Stimulated activated naive CD8-positive, alpha-beta T cell treated with anti-CD3 and anti-CD28 coated beads, Interleukin-15, Interleukin-2, amounts not matched to agents 100 ng/mL and 50 ng/mL, for 24 hours (primary cell): ENCODE data around the gene NAGPA.
"Not testable (repeated sequence)": the region's sequence is repeated elsewhere in the genome, so short reads cannot be mapped to it uniquely, and the experiment has no call there.

Experiments
- H3K27ac Mint-ChIP-seq: one replicate; pipeline ENCODE4 v1.8.0; 2021; ENCODE audit warnings: mild to moderate bottlenecking, mixed read lengths
- H3K27me3 Mint-ChIP-seq: one replicate; pipeline ENCODE4 v1.8.0; 2021; ENCODE audit warnings: mixed read lengths
- H3K36me3 Mint-ChIP-seq: one replicate; pipeline ENCODE4 v1.8.0; 2021; ENCODE audit warnings: low read depth, mixed read lengths
- H3K4me1 Mint-ChIP-seq: one replicate; pipeline ENCODE4 v1.8.0; 2021; ENCODE audit warnings: low read depth, mixed read lengths
- H3K4me3 Mint-ChIP-seq: one replicate; pipeline ENCODE4 v1.8.0; 2021; ENCODE audit warnings: mild to moderate bottlenecking, mixed read lengths
- H3K9me3 Mint-ChIP-seq: one replicate; pipeline ENCODE4 v1.8.0; 2021; ENCODE audit warnings: mixed read lengths

Gene NAGPA, protein sequence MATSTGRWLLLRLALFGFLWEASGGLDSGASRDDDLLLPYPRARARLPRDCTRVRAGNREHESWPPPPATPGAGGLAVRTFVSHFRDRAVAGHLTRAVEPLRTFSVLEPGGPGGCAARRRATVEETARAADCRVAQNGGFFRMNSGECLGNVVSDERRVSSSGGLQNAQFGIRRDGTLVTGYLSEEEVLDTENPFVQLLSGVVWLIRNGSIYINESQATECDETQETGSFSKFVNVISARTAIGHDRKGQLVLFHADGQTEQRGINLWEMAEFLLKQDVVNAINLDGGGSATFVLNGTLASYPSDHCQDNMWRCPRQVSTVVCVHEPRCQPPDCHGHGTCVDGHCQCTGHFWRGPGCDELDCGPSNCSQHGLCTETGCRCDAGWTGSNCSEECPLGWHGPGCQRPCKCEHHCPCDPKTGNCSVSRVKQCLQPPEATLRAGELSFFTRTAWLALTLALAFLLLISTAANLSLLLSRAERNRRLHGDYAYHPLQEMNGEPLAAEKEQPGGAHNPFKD

DNA sequence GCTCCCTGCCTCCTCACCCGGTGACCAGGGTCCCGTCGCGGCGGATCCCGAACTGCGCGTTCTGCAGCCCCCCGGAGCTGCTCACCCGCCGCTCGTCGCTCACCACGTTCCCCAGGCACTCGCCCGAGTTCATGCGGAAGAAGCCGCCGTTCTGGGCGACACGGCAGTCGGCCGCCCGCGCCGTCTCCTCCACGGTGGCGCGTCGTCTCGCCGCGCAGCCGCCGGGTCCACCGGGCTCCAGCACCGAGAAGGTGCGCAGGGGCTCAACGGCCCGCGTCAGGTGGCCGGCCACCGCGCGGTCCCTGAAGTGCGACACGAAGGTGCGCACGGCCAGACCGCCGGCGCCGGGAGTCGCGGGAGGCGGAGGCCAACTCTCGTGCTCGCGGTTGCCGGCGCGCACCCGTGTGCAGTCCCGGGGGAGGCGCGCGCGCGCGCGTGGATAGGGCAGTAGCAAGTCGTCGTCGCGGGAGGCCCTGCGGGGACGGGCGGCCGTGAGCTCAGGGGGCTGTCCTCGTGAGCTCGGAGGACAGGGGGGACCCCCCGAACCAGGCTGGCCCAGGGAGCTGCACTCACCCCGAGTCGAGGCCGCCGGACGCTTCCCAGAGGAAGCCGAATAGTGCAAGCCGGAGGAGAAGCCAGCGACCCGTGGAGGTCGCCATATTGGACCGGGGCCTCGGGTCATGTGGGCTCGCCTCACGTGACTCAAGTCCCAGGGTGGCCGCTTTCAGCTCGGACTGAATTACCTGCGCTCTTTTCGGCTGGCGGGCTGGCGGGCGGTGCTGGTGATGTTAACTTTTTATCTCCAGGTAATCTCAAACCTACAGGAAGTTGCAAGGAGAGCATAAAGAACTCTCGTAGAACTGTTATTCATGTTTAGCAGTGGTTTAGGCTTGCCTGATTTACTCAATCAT is at the start of gene NAGPA:
TSS of gene NAGPA (minus strand) at position 680 of the 911 bp plus-strand sequence. CDS start at position 659, 21 bp downstream.
- Mint-ChIP-seq H3K27ac (peak within 1 kb of the TSS; percentile 92), H3K4me1 (peaks cover 16% of the 10 kb centered on the region), H3K9me3 (no peaks in the 10 kb centered on the region), H3K27me3 (no peaks in the 10 kb centered on the region), H3K4me3 (peak within 1 kb of the TSS; percentile 89), H3K36me3 (peaks cover 16% of the 10 kb centered on the region)

DNA sequence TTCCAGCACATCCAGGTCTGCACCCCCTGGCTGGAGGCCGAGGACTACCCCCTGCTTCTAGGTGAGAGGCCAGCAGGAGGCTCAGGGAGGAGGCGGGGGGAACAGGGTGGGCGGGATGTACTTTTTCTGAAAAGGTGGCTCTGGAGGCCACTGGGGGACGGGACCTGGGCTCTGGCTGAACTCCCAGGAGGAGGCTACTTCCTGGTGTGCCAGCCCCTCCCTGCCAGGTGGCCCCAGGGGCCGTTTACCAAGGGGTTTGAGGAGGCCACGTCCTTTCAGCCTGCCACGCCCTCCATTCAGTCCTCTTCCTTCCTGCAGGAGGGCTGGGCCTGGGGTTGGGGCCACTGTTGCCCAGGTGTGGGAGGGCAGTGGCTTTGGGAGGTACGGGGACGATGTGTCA is 47.3 kb upstream of the NAGPA start:
- not testable (repeated sequence) for H3K4me1 Mint-ChIP-seq, H3K27ac Mint-ChIP-seq, H3K9me3 Mint-ChIP-seq, H3K27me3 Mint-ChIP-seq, H3K4me3 Mint-ChIP-seq
- peaks cover 29% of the 10 kb centered on the region for H3K36me3 Mint-ChIP-seq

DNA sequence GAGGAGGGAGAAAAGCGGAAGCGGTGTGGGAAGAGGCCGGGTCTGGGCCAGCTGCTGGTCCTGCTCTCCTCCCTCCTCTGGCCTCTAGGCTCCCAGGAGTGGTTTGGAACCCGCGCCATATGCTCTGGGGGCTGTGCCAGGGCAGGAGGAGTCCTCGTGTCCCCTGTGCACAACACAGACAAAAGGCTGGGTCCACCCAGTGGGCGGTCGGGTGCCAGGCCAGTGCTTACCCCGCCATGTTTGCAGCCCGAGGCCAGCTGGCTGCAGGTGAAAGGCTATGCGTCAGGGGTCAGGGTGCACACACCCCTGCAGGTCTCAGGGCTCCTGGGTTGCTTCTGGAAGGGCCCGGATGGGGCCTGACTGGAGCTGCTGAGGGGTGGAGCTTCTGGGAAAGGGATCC is 46.7 kb upstream of the NAGPA start:
- H3K27ac Mint-ChIP-seq, H3K4me1 Mint-ChIP-seq: not testable (repeated sequence)

DNA sequence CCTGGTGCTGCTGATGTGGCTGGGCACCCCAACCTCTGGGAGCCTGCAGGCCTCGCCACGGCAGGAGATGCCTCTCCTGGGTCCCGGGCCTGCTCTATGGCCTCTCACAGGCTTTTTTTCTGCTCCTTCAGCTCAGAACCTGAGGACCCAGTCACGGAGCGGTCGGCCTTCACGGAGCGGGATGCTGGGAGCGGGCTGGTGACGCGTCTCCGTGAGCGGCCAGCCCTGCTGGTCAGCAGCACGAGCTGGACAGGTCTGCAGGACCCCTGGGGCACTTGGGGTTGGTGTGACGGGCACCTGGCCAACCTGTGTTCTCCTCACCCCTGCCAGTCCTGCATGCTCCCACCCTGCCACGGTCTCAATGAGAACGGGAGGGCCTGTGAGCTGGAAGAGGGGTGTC is 44.9 kb upstream of the NAGPA start:
- Mint-ChIP-seq H3K27ac (no peak overlapping the region), H3K36me3 (peaks cover 28% of the 10 kb centered on the region), H3K27me3 (no peaks in the 10 kb centered on the region), H3K9me3 (no peaks in the 10 kb centered on the region), H3K4me3 (no peak overlapping the region), H3K4me1 (peaks cover 6% of the 10 kb centered on the region)

More for the DNA sequence above, 46.7 kb upstream of the NAGPA start:
- H3K36me3 Mint-ChIP-seq, result peaks cover 30% of the 10 kb centered on the region
- H3K27me3 Mint-ChIP-seq, H3K4me3 Mint-ChIP-seq, H3K9me3 Mint-ChIP-seq: not testable (repeated sequence)

DNA sequence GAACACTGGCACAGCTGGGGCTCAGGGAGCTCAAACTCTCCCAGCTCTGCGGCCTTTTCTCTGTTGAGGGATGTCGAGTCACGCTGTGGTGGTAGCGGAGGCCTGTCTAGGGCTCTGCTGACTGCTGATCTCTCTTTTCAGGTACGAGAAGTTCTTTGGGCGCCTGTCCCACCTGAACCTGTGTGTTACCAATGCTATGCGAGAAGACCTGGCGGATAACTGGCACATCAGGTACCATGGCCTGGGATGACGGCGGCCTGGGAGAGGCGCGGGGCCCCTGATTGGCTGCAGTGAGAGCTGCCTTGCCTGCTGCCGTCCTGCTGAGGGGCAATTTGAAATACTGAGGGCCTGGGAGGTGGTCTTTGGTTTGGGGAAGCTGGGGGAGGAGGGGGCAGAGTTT is 43.6 kb upstream of the NAGPA start:
- Mint-ChIP-seq H3K27ac (no peak overlapping the region), H3K9me3 (no peaks in the 10 kb centered on the region), H3K27me3 (no peaks in the 10 kb centered on the region), H3K4me3 (no peak overlapping the region), H3K4me1 (peaks cover 18% of the 10 kb centered on the region), H3K36me3 (peaks cover 30% of the 10 kb centered on the region)

DNA sequence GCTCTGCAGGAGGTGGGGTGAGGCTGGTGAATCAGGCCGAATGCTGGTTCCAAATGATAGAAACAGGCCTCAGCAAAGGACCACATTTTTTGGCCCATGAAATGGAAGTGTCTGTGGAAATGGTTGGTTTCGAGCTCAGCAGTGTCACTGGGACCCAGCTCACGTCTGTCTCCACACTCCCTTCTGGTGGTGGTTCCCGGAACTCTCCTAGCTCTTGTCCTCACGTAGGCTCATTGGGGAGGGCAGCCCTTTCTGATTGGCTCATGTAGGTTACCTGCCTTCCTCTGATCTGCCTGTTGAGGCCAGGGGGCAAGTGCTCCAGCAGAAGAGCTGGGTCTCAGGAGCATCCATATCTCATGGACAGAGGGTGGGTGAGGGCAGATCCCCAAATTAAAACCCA is 41.9 kb upstream of the NAGPA start:
- Mint-ChIP-seq H3K27me3 (no peaks in the 10 kb centered on the region), H3K4me1 (peaks cover 32% of the 10 kb centered on the region), H3K36me3 (peaks cover 28% of the 10 kb centered on the region), H3K9me3 (no peaks in the 10 kb centered on the region), H3K4me3 (no peak overlapping the region), H3K27ac (no peak overlapping the region)

DNA sequence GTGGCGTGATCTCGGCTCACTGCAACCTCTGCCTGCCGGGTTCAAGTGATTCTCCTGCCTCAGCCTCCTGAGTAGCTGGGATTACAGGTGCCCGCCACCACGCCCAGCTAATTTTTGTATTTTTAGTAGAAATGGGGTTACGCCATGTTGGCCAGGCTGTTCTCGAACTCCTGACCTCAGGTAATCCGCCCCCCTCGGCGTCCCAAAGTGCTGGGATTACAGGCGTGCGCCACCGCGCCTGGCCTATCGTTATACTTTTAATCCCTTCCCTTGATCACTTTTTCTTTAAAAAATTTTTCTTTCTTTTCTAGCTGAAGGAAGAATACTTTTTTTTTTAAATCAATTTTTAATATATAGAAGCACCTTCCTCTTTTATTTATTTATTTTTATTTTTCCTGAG is 40.0 kb upstream of the NAGPA start:
- peaks cover 32% of the 10 kb centered on the region for H3K4me1 Mint-ChIP-seq
- not testable (repeated sequence) for H3K4me3 Mint-ChIP-seq, H3K9me3 Mint-ChIP-seq, H3K27me3 Mint-ChIP-seq, H3K27ac Mint-ChIP-seq
- peaks cover 24% of the 10 kb centered on the region for H3K36me3 Mint-ChIP-seq

DNA sequence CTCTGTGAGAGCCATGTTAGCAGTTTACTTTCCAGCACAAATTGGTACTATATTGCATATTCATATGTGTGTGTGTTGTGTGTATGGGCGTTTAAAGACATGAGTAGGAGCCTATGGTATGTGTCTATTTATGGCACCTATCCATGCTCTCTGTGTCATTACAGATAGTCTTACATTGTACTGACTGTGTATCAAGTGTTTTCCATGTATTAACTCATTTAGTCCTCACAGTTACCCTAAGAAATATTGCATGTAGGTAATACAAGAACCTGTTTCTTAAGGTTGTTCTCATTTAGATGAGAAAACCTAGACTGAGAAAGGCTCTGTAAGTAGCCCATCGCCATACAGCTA is 39.5 kb upstream of the NAGPA start:
- Mint-ChIP-seq H3K4me3 (peak overlapping the region; percentile 96), H3K9me3 (no peaks in the 10 kb centered on the region), H3K27me3 (no peaks in the 10 kb centered on the region), H3K27ac (peak overlapping the region; percentile 81), H3K4me1 (peaks cover 32% of the 10 kb centered on the region), H3K36me3 (peaks cover 24% of the 10 kb centered on the region)

DNA sequence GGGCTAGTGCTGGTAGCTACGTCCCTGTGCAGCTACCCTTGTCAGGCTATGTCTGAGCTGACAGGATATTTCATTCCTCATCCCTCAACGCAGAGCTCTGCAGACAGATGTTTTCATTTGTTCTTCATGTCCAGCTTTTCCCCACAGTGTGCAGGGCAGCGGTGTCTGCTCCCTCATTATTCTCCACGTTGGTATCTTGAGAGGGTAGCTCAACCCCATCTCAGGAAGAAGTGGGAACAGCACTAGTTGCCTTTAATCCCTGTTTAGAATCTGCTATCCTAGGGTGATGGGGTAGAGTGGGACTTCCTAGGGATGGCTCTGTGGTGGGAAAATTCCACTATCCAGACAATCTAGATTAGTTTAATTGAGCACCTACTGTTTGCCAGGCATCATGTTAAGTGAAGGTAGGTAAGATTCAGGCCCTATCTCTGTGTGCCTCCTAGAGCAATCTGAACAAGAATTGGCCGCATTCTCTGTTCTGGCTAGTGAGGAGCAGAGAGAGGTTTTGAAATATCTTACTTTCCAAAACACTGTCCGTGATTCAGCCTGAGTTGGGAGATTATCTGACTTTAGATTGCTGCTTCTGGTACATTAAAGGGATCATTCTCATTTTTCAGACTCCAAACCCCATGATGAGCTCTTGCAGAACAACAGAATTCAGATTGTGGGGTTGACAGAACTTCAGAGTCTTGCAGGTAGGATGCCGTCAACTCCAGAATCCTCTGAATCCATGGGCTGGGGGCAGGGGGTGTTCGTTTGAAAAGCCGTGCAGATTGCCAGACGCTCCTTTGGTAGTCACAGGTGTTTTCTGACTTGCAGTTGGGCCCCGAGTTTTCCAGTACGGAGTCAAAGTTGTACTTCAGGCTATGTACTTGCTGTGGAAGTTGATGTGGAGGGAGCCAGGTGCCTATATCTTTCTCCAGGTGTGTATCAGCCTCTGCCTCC is 38.9 kb upstream of the NAGPA start:
- Mint-ChIP-seq H3K36me3 (peaks cover 24% of the 10 kb centered on the region), H3K9me3 (no peaks in the 10 kb centered on the region), H3K4me1 (peaks cover 32% of the 10 kb centered on the region), H3K4me3 (peak overlapping the region; percentile 96), H3K27ac (peak overlapping the region; percentile 95), H3K27me3 (no peaks in the 10 kb centered on the region)

DNA sequence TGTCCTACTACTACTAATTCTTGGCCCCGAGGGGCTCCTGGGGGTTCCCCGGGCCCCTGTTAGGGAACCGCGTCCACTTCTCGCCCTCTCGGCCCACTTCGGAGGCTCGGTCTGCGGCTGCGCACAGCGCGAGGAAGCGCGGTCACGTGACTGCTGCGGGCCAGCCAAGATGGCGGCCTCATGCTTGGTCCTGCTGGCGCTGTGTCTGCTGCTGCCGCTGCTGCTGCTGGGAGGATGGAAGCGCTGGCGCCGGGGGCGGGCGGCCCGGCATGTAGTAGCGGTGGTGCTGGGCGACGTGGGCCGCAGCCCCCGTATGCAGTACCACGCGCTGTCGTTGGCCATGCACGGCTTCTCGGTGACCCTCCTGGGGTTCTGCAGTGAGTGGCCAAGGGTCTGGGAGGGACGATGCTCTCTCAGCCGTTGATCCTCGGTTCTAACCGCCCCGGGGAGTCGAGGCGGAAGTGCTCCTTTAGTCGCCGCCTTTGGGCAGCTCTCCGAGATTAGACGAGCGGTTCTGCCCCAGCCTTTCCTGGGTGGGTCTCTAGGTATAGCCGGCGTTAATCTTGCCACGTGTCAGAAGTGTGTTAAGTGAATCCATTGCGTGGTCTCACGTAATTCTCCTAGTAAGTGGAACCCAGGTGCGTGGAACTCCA is 38.1 kb upstream of the NAGPA start, which contains the start of gene ALG1:
TSS of gene ALG1 (plus strand) at position 163 of the 653 bp plus-strand sequence. CDS start at position 170, 7 bp downstream.
- H3K27me3 Mint-ChIP-seq, result no peaks in the 10 kb centered on the region
- peak within 1 kb of the TSS; percentile 95 for H3K27ac Mint-ChIP-seq
- peaks cover 24% of the 10 kb centered on the region for H3K36me3 Mint-ChIP-seq
- peaks cover 32% of the 10 kb centered on the region for H3K4me1 Mint-ChIP-seq
- H3K9me3 Mint-ChIP-seq, result no peaks in the 10 kb centered on the region
- H3K4me3 Mint-ChIP-seq, result peak within 1 kb of the TSS; percentile 96

DNA sequence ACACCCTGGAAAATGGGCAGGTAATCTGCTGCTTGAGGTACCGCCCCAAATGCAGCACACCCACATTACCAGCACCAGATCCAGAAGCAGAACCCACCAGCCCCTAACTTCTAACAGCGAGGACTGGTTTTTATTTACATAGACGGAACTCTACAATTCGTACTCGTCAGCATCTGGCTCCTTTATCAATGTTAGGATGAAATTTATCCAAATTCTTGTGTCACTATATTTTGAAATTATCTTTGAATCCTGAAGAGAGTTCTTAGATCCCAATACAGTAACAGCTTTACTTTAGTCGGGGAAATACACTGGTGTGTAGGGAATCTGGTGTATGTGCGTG is 37.6 kb upstream of the NAGPA start:
- Mint-ChIP-seq H3K27me3 (no peaks in the 10 kb centered on the region), H3K27ac (peak overlapping the region; percentile 95), H3K4me1 (peaks cover 32% of the 10 kb centered on the region), H3K4me3 (peak overlapping the region; percentile 96), H3K36me3 (peaks cover 22% of the 10 kb centered on the region), H3K9me3 (no peaks in the 10 kb centered on the region)

DNA sequence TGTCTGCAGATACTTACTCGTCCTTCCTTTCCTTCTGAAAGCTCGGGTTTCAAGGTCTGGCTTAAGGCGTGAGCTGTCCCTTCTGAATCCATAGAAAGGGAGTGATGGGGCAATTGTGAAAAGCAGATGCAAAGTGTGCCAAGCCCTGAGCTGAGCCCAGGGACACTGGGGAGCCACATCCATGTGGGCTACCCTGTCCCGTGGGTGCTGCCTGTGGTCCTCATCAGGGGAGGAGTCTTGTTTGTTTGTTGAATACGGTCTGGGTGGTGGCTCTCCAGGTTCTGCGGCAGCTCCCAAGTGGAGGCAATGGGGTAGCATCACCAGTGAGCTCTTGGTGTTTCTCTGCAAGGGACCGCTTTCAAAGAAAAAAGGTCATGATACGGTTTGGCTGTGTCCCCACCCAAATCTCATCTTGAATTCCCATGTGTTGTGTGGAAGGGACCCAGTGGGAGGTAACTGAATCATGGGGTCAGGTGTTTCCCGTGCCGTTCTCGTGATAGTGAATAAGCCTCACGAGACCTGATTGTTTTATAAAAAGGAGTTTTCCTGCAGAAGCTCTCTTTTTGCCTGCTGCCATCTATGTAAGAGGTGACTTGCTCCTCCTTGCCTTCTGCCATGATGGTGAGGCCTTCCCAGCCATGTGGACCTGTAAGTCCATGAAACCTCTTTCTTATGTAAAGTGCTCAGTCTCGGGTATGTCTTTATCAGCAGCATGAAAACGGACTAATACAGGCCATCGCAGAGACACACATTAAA is 36.9 kb upstream of the NAGPA start:
- no peaks in the 10 kb centered on the region for H3K9me3 Mint-ChIP-seq
- no peaks in the 10 kb centered on the region for H3K27me3 Mint-ChIP-seq
- peak overlapping the region; percentile 95 for H3K27ac Mint-ChIP-seq
- peak overlapping the region; percentile 96 for H3K4me3 Mint-ChIP-seq
- peaks cover 32% of the 10 kb centered on the region for H3K4me1 Mint-ChIP-seq
- peaks cover 16% of the 10 kb centered on the region for H3K36me3 Mint-ChIP-seq

DNA sequence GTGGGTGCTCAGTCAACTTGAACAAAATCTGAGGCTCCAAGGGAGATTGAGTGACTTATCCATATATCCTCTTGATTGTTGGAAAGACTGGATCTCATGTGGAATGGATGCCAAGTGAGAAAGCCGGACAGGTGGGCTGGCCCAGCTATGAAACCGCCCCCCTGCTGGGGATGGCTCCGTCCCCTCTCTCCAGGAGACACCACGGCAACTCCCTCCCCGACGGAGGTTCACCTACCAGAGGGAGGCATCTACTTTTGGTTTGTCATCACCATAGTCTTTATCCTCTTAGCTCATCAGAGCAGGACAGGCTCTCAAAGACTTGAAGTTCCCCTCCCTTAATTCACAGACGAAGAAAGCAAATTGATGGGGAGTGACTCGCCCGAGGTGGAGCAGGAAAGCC is 36.1 kb upstream of the NAGPA start:
- no peak overlapping the region for H3K27ac Mint-ChIP-seq
- no peaks in the 10 kb centered on the region for H3K9me3 Mint-ChIP-seq
- H3K27me3 Mint-ChIP-seq, result no peaks in the 10 kb centered on the region
- H3K4me1 Mint-ChIP-seq, result peaks cover 32% of the 10 kb centered on the region
- H3K4me3 Mint-ChIP-seq, result no peak overlapping the region
- H3K36me3 Mint-ChIP-seq, result peaks cover 11% of the 10 kb centered on the region
